ENCODE results near the gene CCDC32.
A peak's percentile ranks its signal among the peaks of the same experiment; 100 is the strongest.
"Not testable (repeated sequence)": the region's sequence is repeated elsewhere in the genome, so short reads cannot be mapped to it uniquely, and the experiment has no call there.

The CCDC32 gene, protein sequence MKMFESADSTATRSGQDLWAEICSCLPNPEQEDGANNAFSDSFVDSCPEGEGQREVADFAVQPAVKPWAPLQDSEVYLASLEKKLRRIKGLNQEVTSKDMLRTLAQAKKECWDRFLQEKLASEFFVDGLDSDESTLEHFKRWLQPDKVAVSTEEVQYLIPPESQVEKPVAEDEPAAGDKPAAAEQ

DNA sequence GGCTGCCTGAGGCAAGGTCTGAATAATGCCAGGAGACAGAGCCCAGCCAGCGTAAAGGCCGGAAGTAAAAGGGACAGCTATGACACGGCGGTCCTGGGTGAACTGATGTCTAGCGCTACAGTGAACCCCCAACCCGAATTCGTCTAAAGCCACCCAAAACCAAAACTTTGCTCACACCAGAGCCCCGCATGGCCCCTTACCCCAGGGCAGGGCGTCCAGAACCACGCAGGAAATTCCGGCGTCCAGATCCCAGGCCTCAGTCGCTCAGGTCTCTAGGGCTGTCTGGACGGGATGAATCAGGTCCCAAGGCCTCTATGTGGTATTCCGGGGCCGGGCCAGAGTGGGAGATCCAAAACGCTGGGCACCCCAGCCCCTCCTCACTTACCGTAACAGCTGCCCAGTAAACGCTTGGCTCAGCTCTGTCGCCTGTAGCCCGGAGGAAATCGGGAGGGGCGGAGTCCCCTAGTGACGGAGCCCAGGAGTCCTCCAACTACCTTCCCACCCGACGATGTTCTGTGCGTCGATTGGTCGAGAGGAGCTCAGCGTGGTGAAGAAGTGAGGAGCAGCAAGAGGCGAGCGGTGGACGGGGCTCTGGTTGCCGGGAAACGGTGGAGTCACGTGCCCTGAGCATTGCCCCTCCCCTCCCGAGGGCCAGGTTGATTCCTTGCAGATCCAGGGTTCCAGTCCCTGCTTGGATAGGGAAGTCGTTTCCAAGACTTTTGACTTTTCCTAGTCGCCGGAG is at the start of gene CCDC32:
Gene CCDC32 (minus strand): TSS at position 452 of the 742 bp plus-strand sequence. CDS start 2,027 bp downstream, outside the sequence.
- peak; percentile 97 for DNase-seq

DNA sequence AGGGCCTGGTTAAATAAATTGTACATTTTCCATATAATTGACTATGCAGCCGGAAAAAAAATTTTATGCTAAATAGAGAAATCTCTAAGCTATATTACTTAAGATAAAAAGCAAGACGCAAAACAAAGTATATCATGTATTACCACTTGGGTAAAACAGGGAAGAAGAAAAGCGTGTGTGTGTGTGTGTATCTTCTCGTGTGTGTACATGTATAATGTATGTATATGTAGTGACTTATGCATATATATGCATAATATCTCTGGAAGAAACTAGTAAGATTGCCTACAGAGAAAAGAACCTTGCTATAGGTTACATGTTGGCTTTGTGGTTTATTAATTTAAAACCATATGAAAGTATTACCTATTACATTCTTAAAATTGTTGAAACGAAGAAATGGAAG is 48.2 kb upstream of the CCDC32 start:
- no peak for DNase-seq

DNA sequence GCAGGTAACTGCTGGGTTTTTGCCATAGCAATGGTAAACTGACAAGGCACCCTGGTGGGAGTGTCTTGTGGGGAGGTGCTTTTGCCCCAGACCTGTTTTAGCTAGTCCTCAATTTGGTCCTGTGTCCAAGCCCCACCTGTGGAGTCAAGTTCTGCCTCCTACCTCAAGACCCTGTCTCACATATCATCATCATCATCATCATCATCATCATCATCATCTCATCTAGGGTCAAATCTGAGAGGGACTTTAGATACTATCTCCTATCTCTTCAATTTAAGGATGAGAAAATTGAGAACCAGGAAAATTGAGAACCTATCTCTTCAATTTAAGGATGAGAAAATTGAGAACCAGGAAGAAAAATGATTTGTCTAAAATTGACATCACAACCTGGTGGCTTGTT is 39.1 kb upstream of the CCDC32 start:
- DNase-seq, result no peak

DNA sequence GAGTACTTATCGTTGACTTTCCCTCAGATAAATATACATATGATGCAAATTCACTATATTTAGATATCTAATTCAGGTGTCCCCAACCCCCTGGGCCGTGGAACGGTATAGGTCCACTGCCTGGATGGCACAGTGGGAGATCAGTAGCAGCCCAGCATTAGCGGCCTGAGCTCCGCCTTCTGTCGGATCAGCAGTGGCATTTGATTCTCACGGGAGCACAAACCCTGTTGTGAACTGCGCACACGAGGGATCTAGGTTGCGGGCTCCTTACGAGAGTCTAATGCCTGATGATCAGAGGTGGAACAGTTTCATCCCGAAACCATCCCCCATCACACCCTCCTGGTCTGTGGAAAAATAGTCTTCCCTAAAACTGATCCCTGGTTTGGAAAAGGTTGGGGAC is 36.1 kb upstream of the CCDC32 start:
- DNase-seq, result no peak

DNA sequence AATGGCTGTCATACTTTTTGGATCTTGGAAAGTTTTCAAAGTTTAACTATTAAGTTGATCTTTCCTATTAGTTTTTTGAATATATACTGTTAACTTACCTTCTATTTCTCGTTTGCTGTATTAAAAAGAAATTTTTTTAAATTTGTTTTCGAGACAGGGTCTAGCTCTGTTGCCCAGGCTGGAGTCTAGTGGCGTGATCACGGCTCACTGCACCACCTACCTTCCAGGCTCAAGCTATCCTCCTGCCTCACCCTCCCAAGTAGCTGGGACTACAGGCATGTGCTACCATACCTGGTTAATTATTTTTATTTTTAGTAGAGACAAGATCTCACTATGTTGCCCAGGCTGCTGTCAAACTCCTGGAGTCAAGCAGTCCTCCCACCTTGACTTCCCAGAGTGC is 33.8 kb upstream of the CCDC32 start:
- DNase-seq, result no peak

DNA sequence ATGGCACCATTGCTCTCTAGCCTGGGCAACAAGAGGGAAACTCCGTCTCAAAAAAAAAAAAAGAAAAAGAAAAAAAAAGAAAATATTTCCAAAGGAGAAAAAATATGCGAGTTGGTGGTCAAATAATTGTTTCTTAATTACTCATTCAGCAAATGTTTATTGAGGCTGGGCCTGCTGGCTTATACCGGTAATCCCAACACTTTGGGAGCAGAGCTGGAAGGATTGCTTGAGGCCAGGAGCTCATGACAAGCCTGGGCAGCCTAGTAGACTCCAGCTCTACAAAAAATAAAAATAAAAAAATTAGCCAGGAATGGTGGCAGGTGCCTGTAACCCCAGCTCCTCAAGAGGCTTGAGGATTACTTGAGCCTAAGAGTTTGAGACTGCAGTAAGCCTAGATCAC is 33.3 kb upstream of the CCDC32 start:
- DNase-seq, result no peak

DNA sequence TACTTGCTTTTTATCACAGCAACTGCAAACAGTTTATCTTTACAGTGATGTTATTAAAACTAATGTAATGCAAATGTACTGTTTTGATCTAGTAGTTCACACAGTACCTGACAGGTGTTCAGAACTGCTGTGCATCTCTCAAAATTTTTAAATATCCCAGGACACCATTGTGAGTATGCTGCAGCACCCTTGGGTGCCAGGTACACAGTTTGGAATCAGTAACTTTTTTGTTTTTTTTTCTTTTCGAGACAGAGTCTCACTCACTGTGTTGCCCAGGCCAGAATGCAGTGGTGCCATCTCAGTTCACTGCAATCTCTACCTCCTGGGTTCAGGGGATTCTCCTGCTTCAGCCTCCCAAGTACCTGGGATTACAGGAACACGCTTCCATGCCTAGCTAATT is 32.2 kb upstream of the CCDC32 start:
- DNase-seq, result no peak

DNA sequence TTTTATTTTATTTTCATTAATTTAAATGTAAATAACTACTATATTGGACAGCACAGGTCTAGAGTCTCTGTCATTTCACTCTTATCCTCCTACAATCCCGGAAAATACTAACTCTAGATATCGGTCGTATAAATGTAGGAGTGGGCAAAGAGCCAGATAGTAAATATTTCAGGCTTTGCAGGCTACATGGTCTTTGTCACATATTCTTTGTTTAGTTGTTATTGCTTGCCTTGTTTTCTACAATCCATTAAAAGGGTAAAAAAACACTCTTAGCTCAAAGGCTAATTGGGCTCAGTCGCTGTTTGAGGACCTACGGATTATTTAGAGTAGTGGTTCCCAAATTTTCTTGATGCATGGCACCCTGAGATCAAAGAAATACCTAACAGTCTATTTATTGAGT is 30.9 kb upstream of the CCDC32 start:
- DNase-seq, result no peak

DNA sequence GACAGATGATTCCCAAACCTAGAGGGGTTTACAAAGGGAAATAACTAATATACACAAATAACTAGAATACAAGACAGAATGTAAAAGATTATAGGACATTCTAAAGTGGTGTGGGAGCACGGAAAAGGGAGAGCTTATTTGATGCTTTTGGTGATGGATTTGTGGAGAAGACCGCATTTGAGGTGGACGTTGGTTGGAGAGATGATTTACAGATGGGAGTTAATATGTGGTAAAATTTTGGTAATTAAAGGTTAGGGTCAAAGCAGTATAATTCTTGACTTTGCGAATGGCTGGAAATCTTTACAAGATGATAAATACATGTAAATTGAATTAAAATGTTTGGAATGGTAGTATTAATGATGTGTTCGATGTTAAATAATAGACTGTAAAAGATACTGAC is 30.4 kb upstream of the CCDC32 start:
- DNase-seq, result no peak

DNA sequence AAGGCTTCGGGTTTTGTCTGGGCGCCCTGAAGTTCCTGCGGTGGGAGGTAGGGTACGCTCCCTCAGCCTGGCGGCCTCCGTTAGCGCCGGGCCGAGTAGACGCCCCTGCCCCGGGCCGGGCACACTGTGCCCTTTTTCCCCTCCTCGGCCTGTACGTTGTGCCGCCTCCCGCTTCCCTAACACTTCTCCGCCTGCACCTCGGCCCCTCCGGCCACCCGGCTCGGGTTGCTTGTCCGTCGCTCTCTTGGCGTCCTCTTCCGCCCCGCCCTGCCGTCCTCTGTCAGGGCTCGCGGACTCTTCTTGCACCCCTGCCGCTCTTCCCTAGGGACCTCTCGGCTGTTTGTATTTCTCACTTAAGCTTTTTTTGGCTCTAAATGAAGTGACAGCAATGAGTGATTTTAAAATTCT is 29.6 kb upstream of the CCDC32 start:
- DNase-seq, result no peak

DNA sequence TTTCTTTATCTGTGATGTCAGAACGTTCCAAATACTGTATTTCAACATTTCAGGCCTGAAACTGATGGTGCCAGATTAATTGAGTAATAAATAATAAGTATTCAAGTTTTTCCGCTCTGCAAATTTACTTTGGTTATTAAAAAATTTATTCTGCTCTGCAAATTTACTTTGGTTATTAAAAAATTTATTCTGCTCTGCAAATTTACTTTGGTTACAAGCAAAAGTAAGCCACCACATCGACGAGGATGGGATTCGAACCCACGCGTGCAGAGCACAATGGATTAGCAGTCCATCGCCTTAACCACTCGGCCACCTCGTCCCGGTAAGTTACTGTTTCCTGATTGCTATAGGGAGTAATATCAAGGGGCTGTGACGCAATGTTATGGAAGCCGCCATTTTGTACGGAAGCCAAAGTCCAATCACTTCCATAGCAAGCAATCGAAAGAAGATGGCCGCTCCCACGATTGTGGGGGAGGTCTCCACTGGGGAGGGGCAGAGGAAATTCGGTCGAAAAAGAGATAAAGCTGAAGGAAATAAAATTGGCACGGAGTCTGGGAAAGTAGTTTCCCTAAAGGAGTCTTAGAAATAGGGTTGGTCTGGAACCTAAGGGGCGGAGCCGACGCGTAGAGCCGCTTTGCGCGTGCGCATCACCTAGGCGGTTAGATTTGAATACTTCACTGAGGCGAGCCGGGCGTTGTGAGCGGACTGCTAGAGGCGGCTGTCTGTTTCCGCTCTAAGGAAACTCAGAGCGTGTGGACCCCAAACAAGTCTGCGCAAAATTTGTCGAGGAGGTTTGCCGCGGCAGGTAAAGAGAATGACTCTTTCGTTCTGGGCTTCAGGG is 29.0 kb upstream of the CCDC32 start, which contains the start of gene KNL1:
Gene KNL1 (plus strand): TSS at position 662 of the 841 bp plus-strand sequence. CDS start 8,683 bp downstream, outside the sequence.
- DNase-seq, result peak; percentile 94

DNA sequence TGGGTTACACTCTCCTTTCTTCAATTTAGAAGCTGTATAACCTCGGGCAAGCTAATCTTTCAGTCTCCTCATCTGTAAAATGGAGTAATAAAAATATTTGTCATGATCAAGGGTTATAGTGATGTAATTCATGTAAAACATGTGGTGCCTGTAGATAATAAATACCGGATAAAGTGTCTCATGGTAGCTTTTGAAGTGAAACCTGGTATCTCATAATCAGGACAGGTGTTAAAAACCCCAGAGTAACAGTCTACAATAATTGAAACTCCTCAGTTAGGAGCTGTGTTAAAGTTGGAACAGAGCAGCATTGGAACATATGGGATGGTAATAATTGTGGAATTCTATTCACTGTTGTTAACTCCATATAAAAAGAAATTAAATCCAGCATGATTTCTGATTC is 28.3 kb upstream of the CCDC32 start:
- DNase-seq, result no peak

DNA sequence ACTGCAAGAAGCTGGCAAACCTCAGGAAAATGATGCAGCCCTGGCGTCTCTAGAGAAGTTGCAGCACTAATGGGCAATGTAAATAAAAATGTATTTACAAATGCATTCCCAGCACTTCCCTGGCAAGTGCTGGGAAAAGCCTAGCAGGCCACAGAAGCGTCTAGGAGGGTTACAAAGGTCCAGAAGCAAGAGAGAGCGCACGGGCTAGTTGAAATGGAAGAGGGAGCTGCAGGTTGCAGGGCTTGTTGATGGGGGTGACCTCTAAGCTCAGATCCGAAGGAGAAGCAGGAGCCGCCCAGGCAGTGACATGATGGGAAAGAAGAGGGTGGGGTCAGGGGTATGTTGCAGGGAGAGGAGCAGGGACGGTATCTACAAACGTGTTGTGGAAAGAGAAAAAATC is 26.5 kb upstream of the CCDC32 start:
- DNase-seq, result no peak

DNA sequence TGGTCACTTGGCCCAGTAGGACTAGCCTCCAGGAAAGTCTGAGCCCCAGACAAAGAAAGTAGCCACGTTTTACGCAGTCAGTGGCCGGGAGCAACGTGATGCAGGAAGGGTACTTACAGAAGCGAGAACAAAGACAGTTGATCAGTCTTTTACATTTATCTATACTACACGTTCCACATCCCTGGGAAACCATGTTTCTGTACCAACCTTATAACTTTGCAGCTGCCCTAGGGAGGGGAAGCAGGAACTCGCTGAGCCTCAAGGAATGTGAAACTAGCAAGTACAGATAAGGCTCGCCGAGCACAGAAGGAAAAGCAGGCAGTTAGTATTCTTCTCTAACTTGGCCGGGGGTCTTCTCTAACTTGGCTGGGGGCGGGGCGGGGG is 25.8 kb upstream of the CCDC32 start:
- DNase-seq, result no peak

DNA sequence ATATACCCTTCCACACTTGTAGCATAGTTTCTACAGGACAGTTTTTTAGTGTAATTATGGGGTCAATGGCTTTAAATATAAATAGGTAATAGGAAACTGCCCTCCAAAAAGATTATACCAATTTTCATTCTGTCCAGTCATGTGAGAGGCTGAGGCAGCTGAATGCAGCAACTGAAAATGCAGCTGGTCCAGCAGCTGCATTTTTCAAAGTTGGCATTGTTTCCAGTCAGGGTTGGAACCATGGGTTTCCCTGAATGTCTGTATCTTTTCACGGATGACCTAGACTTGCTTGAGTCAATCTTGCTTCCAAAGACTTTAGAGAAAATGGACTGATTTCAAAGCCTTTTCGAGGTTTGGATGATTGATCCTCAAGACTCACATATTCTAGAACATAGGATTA is 19.3 kb upstream of the CCDC32 start:
- DNase-seq, result no peak

DNA sequence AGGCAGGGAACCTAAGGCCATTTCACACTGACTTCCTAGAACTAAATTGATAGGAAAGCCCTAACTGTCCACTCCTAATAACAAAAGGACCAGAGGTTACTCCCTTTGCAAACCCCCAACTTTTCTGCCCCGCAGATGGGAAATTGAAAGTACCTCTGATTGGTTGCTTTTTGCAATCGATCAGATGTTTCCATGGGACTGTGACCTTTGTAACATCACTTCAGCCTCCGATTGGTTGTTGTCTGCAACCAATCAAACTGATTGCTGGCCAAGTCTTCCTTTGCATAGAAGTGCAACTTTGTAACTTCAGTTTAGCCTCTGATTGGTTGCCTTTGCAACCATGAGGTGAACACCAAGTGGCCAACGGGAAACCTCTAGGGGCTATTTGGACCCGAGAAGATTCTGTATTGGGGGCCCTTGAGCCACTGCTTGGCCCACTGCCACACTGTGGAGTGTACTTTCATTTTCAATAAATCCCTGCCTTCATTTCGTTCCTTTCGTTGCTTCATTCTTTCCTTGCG is 17.9 kb upstream of the CCDC32 start:
- DNase-seq, result no peak

DNA sequence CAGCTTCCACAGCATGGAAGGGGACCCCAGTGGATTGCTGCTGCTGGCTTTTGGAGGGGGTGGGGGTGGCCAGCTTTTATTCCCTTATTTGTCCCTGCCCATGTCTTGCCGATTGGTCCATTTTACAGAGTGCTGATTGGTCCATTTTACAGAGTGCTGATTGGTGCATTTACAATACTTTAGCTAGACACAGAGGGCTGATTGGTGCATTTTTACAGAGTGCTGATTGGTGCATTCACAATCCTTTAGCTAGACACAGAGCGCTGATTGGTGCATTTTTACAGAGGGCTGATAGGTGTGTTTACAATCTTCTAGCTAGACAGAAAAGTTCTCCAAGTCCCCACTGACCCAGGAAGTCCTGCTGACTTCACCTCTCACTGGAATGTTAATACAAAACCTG is 17.0 kb upstream of the CCDC32 start:
- not testable (repeated sequence) for DNase-seq

DNA sequence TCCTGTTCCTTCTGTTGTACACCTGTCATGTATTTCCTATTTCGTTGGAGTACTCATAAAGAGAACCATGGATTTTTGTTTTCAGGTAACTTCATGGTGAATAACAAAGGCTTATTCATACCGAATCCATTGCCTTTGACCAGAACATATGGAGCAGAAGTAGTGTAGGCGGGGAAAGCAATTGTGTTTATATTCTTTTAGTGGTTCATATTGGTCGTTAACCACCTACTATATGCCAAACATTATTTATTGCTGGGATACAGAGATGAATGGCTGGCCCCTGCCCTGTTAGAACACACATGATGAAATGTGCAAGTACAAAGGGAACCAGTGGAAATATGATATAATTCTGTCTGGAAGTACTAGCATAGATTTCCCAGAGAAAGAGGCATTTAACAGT is 14.1 kb upstream of the CCDC32 start:
- no peak for DNase-seq

DNA sequence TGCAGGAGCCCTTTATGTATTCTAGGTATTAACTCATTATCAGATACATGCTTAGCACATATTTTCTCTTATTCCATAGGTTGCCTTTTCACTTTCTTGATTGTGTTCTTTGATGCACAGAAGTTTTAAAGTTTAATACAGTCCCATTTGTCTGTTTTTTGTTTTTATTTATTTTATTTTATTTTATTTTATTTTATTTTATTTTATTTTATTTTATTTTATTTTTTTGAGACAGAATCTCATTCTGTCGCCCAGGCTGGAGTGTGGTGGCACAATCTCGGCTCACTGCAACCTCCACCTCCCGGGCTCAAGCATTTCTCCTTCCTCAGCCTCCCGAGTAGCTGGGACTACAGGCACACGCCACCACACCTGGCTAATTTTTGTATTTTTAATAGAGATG is 12.1 kb upstream of the CCDC32 start:
- DNase-seq, result not testable (repeated sequence)

DNA sequence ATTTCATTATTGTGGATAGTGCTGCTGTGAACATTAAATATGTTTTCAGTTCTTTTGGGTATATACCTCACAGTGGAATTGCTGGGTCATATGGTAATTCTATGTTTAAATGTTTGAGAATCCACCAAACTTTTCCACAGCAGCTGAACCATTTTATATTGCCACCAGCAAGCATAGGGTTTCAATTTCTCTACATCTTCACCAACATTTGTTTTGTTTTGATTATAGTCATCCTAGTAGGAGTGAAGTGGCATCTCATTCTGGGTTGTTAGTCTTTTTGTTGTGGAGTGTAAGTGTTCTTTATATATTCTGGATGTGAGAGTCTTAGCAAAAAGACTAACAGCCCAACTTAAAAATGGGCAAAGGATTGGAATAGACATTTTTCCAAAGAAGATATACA is 10.3 kb upstream of the CCDC32 start:
- DNase-seq, result no peak

DNA sequence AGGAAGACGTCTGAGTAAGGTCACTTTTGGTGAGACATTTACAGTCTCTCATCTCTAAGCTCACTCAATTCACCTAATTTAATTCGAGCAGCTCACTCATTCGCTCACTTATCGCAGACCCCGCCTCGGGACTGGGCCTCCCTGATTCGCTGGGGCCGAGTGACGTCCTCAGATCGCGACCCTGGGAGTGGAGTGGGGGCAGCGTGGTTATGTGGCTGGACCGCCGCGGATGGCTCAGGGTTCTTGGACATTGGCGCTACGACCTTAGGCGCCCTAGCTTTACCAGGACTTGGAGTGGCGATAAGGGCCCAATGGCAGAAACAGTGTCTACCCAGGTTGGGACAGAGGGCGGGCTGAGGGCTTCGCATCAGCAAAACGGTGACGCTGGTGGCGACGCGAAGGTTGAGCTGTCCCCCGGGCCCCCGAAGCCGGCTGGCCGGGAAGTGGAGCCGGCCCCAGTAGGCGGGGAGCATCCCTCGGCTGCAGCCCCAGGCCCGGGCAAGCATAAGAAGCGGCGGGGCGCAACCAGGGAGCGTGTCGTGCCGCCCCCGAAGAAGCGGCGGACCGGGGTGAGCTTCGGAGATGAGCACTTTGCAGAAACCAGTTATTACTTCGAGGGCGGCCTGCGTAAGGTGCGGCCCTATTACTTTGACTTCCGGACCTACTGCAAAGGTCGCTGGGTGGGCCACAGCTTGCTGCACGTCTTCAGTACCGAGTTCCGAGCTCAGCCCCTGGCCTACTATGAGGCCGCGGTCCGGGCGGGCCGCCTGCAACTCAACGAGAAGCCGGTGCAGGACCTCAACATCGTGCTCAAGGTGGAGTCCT is 4.5 kb upstream of the CCDC32 start, which contains the start of gene RPUSD2:
Gene RPUSD2 (plus strand): TSS at position 171 of the 825 bp plus-strand sequence. CDS start 39 bp downstream, at position 210.
- DNase-seq, result peak; percentile 96

DNA sequence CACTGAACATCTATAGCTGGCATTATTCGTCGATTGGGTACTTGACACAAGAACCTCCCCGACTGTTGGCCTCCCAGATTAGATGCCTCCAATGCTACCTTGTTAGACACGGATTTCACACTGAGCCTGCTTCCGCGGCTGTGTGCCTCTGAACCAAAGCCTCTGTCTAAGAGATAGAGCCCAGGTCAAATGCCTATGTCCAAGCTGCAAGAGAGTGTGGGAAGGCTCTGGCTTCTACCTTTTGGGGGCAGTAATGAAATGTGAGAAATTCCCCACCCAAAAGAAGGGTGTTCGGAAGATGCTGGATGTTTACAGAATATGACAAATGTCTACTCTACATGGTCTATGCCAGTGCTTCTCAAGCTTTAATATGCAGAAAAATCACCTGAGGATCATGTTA is 2.3 kb upstream of the CCDC32 start:
- DNase-seq, result no peak
